Measurements from ENCODE around the gene KLF8. TPM values are rescaled to one million over a fixed set of nuclear protein-coding genes. Genes with fewer than 3 reads are reported as not detected.

The KLF8 gene
- polyA plus RNA-seq, 1 donor from 2014 or later: 4.1 TPM

GRCh38 chrX:56222473-56223000 lies 9.6 kb upstream of the KLF8 start:
- TF ChIP-seq REST (IDR thresholded peaks at IDR 0.05; ENCODE audit: borderline replicate concordance): no peak
- TF ChIP-seq TAF1 (IDR thresholded peaks at IDR 0.05; ENCODE audit: low read depth): no peak
- no peak for TF ChIP-seq RAD21 (conservative IDR thresholded peaks at IDR 0.05)
- Histone ChIP-seq H3K27me3 (ENCODE audit: insufficient read depth, low read depth, low read length) (no peaks in the 10 kb centered on the region), H3K4me2 (ENCODE audit: low read length) (no peak overlapping the region), H2AFZ (ENCODE audit: low read depth, low read length) (no peak overlapping the region), H3K36me3 (ENCODE audit: insufficient read depth, low read length) (no peaks in the 10 kb centered on the region), H3F3A (ENCODE audit: insufficient read depth, low read length, poor library complexity, severe bottlenecking) (no peaks in the 10 kb centered on the region), H3K4me3 (ENCODE audit: low read length) (no peak overlapping the region), H3K9ac (ENCODE audit: low read length) (no peak overlapping the region), H3K9me3 (ENCODE audit: low read length) (no peaks in the 10 kb centered on the region), H3K79me2 (replicated peaks; ENCODE audit: insufficient read depth, low read length) (no peaks in the 10 kb centered on the region), H4K20me1 (ENCODE audit: insufficient read depth) (no peaks in the 10 kb centered on the region), H3K9me2 (ENCODE audit: insufficient read depth, low read length) (no peaks in the 10 kb centered on the region), H3K27ac (ENCODE audit: low read length) (no peak overlapping the region)

- H2AFZ ChIP-seq (ENCODE audit: low read depth, low read length): no peak overlapping the region
- H3K27me3 ChIP-seq (ENCODE audit: insufficient read depth, low read depth, low read length): no peaks in the 10 kb centered on the region
- H3K4me2 ChIP-seq (ENCODE audit: low read length): no peak overlapping the region
- H4K20me1 ChIP-seq (ENCODE audit: insufficient read depth): no peaks in the 10 kb centered on the region
- TF ChIP-seq MXI1 (conservative IDR thresholded peaks at IDR 0.05; ENCODE audit: poor library complexity, severe bottlenecking) (no peak), EP300 (conservative IDR thresholded peaks at IDR 0.05; ENCODE audit: poor library complexity, severe bottlenecking) (no peak), POLR2AphosphoS5 (IDR thresholded peaks at IDR 0.05) (no peak), REST (IDR thresholded peaks at IDR 0.05; ENCODE audit: borderline replicate concordance) (no peak), RAD21 (conservative IDR thresholded peaks at IDR 0.05) (no peak), CTCF (IDR thresholded peaks at IDR 0.05; ENCODE audit: poor library complexity, severe bottlenecking) (no peak), TAF1 (IDR thresholded peaks at IDR 0.05; ENCODE audit: low read depth) (no peak), SMC3 (conservative IDR thresholded peaks at IDR 0.05; ENCODE audit: poor library complexity) (no peak), EZH2 (IDR thresholded peaks at IDR 0.05; ENCODE audit: borderline replicate concordance, insufficient read depth, low read length, poor library complexity, severe bottlenecking) (no peak)
- no peak overlapping the region for H3K4me3 ChIP-seq (ENCODE audit: low read length)
- no peaks in the 10 kb centered on the region for H3K36me3 ChIP-seq (ENCODE audit: insufficient read depth, low read length)
- no peaks in the 10 kb centered on the region for H3K9me2 ChIP-seq (ENCODE audit: insufficient read depth, low read length)
- no peak overlapping the region for H3K9ac ChIP-seq (ENCODE audit: low read length)
- H3K27ac ChIP-seq (ENCODE audit: low read length): no peak overlapping the region
- no peaks in the 10 kb centered on the region for H3K9me3 ChIP-seq (ENCODE audit: low read length)
- no peaks in the 10 kb centered on the region for H3K79me2 ChIP-seq (replicated peaks; ENCODE audit: insufficient read depth, low read length)
- no peaks in the 10 kb centered on the region for H3F3A ChIP-seq (ENCODE audit: insufficient read depth, low read length, poor library complexity, severe bottlenecking)
Measured at GRCh38 chrX:56226980-56227379, 5.2 kb upstream of the KLF8 start.

All from neural cell (in vitro differentiated cells).